Tibial artery (tissue), 4 donors: ENCODE measurements around the gene SCML1.

Source experiments
- DNase-seq, 2 donors: peaks; one replicate each; pipeline ENCODE4 v3.0.0-alpha.2; 2019
- H3K27ac ChIP-seq, 2 donors: fragments of 200-600 bp; sonication (generic) in 1 of 2; 1 replicate in 1 of 2; 2 replicates in 1 of 2; pipeline ENCODE4 v1.5.1; 2018 to 2019; ENCODE audit warnings: mild to moderate bottlenecking in 1 of 2
- H3K27me3 ChIP-seq, 2 donors: fragments of 200-600 bp; sonication (generic) in 1 of 2; one replicate each; pipeline versions ENCODE4 v1.5.1 to v1.6.0; 2016 to 2019
- H3K36me3 ChIP-seq, 3 donors: fragments of 200-600 bp; sonication (generic) in 2 of 3; one replicate each; pipeline ENCODE4 v1.5.1; 2016 to 2019; ENCODE audit warnings: mild to moderate bottlenecking in 2 of 3
- H3K4me1 ChIP-seq, 4 donors: fragments of 200-600 bp; sonication (generic) in 2 of 4; 1 replicate in 3 of 4; 2 replicates in 1 of 4; pipeline ENCODE4 v1.5.1; 2016 to 2019
- H3K4me3 ChIP-seq, 2 donors: fragments of 200-600 bp; sonication (generic) in 1 of 2; 1 replicate in 1 of 2; 2 replicates in 1 of 2; pipeline ENCODE4 v1.5.1; 2018 to 2019; ENCODE audit warnings: mild to moderate bottlenecking in 2 of 2
- H3K9me3 ChIP-seq, 3 donors: fragments of 200-600 bp; sonication (generic) in 1 of 3; one replicate each; pipeline ENCODE4 v1.5.1; 2016 to 2019
- CTCF ChIP-seq, 2 experiments: fragments of 200-600 bp in 1 of 2; fragments of 450-650 bp in 1 of 2; IDR thresholded peaks; one replicate each; pipeline ENCODE4 v1.5.1; 2017 to 2019; ENCODE audit warnings: antibody characterized with exemption in 2 of 2, mild to moderate bottlenecking in 1 of 2, moderate library complexity in 1 of 2
- intact Hi-C: fragments of 100-400 bp; cut with DNase I; formaldehyde crosslinking; loops from one replicate; pipeline ENCODE4 v1.15.0; 2023; ENCODE audit warnings: low total_unique reads

The SCML1 gene

GRCh38 chrX:17768997-17769396 is 31.7 kb downstream of the SCML1 start:
- no peaks in the 10 kb centered on the region for H3K27me3 ChIP-seq
- no peaks in the 10 kb centered on the region for H3K9me3 ChIP-seq
- H3K4me1 ChIP-seq, result no peaks in the 10 kb centered on the region
- no peak for DNase-seq
- intact Hi-C loops, result no loop called here
- no peak for TF ChIP-seq CTCF (IDR thresholded peaks at IDR 0.05)
- H3K27ac ChIP-seq, result no peak overlapping the region
- H3K36me3 ChIP-seq, result no peaks in the 10 kb centered on the region
- no peak overlapping the region for H3K4me3 ChIP-seq

- H3K36me3 ChIP-seq, result no peaks in the 10 kb centered on the region
- H3K27me3 ChIP-seq, result no peaks in the 10 kb centered on the region
- H3K4me3 ChIP-seq, result no peak overlapping the region
- intact Hi-C loops, result no loop called here
- no peak for TF ChIP-seq CTCF (IDR thresholded peaks at IDR 0.05)
- no peaks in the 10 kb centered on the region for H3K9me3 ChIP-seq
- no peaks in the 10 kb centered on the region for H3K4me1 ChIP-seq
- H3K27ac ChIP-seq, result no peak overlapping the region
- DNase-seq, result no peak
Observed at GRCh38 chrX:17769701-17770269, 32.5 kb downstream of the SCML1 start.

GRCh38 chrX:17773221-17773876 is 36.1 kb downstream of the SCML1 start:
- TF ChIP-seq CTCF (IDR thresholded peaks at IDR 0.05), result no peak
- H3K9me3 ChIP-seq, result no peaks in the 10 kb centered on the region
- no peak overlapping the region for H3K4me3 ChIP-seq
- DNase-seq, result no peak
- intact Hi-C loops, result no loop called here
- no peak overlapping the region for H3K27ac ChIP-seq
- H3K4me1 ChIP-seq, result no peaks in the 10 kb centered on the region
- H3K27me3 ChIP-seq, result no peaks in the 10 kb centered on the region
- H3K36me3 ChIP-seq, result no peaks in the 10 kb centered on the region

- H3K36me3 ChIP-seq, result no peaks in the 10 kb centered on the region
- H3K27ac ChIP-seq, result no peak overlapping the region
- no peak overlapping the region for H3K4me3 ChIP-seq
- H3K27me3 ChIP-seq, result no peaks in the 10 kb centered on the region
- H3K9me3 ChIP-seq, result no peaks in the 10 kb centered on the region
- intact Hi-C loops, result no loop called here
- TF ChIP-seq CTCF (IDR thresholded peaks at IDR 0.05), result no peak
- DNase-seq, result no peak
- no peaks in the 10 kb centered on the region for H3K4me1 ChIP-seq
Observed at GRCh38 chrX:17774053-17774452, 36.8 kb downstream of the SCML1 start.

- intact Hi-C loops, result no loop called here
- DNase-seq, result no peak
- Histone ChIP-seq H3K27me3 (no peaks in the 10 kb centered on the region), H3K9me3 (no peaks in the 10 kb centered on the region), H3K4me1 (no peaks in the 10 kb centered on the region), H3K27ac (no peak overlapping the region), H3K4me3 (no peak overlapping the region), H3K36me3 (no peaks in the 10 kb centered on the region)
- TF ChIP-seq CTCF (IDR thresholded peaks at IDR 0.05), result no peak
Observed at GRCh38 chrX:17778997-17779396, 41.7 kb downstream of the SCML1 start.
